ENCODE measurements around the gene ALAS2. TPM values are rescaled to one million over a fixed set of nuclear protein-coding genes. Genes with fewer than 3 reads are reported as not detected.

ALAS2 gene
- total and polyA plus RNA-seq, 2 experiments from 2014 or later: 0.23 TPM; not detected in 1

GRCh38 chrX:55056820-55057674 is 26.3 kb upstream of the ALAS2 start:
- H3K4me2 ChIP-seq: no peak overlapping the region
- Mint-ChIP-seq H3K4me1 (no peaks in the 10 kb centered on the region), H3K9me3 (peaks cover 13% of the 10 kb centered on the region), H3K27ac (no peak overlapping the region), H3K4me3 (no peak overlapping the region), H3K36me3 (ENCODE audit: low read depth) (no peaks in the 10 kb centered on the region), H3K27me3 (ENCODE audit: insufficient read depth, low read depth, poor library complexity) (no peaks in the 10 kb centered on the region)
- H3K9me2 ChIP-seq (ENCODE audit: insufficient read depth): no peaks in the 10 kb centered on the region
- no peaks in the 10 kb centered on the region for H3K79me2 ChIP-seq (replicated peaks; ENCODE audit: insufficient read depth)
- no peak overlapping the region for H3K27ac ChIP-seq (ENCODE audit: low read depth)
- no peaks in the 10 kb centered on the region for H3F3A ChIP-seq (replicated peaks; ENCODE audit: low read depth)
- no peak for DNase-seq (ENCODE audit: low spot score)
- H3K4me1 ChIP-seq (ENCODE audit: insufficient read depth): no peaks in the 10 kb centered on the region
- ATAC-seq: no peak
- no peaks in the 10 kb centered on the region for H3K27me3 ChIP-seq (ENCODE audit: insufficient read depth)
- TF ChIP-seq NANOG (IDR thresholded peaks at IDR 0.05; ENCODE audit: borderline replicate concordance): no peak
- no peak for TF ChIP-seq POLR2AphosphoS5 (IDR thresholded peaks at IDR 0.05; ENCODE audit: low read depth)
- no peak for TF ChIP-seq STAT1 (IDR thresholded peaks at IDR 0.05; ENCODE audit: unreplicated experiment)
- no peak for TF ChIP-seq ETS1 (IDR thresholded peaks at IDR 0.05)
- no peak for TF ChIP-seq EZH2phosphoT487 (IDR thresholded peaks at IDR 0.05; ENCODE audit: unreplicated experiment)
- no peak for TF ChIP-seq CREB1 (CRISPR knock-in tag; IDR thresholded peaks at IDR 0.05; ENCODE audit: low read depth)
- no peak for TF ChIP-seq JUNB (IDR thresholded peaks at IDR 0.05; ENCODE audit: unreplicated experiment)
- no peak for TF ChIP-seq EZH2 (IDR thresholded peaks at IDR 0.05; ENCODE audit: low read depth, unreplicated experiment)
- TF ChIP-seq ZNF114 (CRISPR knock-in tag; IDR thresholded peaks at IDR 0.05): no peak
- TF ChIP-seq REST (IDR thresholded peaks at IDR 0.05; ENCODE audit: unreplicated experiment): no peak
- TF ChIP-seq, protein P1, sequence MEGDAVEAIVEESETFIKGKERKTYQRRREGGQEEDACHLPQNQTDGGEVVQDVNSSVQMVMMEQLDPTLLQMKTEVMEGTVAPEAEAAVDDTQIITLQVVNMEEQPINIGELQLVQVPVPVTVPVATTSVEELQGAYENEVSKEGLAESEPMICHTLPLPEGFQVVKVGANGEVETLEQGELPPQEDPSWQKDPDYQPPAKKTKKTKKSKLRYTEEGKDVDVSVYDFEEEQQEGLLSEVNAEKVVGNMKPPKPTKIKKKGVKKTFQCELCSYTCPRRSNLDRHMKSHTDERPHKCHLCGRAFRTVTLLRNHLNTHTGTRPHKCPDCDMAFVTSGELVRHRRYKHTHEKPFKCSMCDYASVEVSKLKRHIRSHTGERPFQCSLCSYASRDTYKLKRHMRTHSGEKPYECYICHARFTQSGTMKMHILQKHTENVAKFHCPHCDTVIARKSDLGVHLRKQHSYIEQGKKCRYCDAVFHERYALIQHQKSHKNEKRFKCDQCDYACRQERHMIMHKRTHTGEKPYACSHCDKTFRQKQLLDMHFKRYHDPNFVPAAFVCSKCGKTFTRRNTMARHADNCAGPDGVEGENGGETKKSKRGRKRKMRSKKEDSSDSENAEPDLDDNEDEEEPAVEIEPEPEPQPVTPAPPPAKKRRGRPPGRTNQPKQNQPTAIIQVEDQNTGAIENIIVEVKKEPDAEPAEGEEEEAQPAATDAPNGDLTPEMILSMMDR (conservative IDR thresholded peaks at IDR 0.05; ENCODE audit: low read depth in 2 of 2): no peak
- no peak for TF ChIP-seq ZNF462 (CRISPR knock-in tag; IDR thresholded peaks at IDR 0.05)
- no peak for TF ChIP-seq ZNF331 (CRISPR knock-in tag; IDR thresholded peaks at IDR 0.05; ENCODE audit: low read depth)
- no peak overlapping the region for H2AFZ ChIP-seq
- no peaks in the 10 kb centered on the region for H4K20me1 ChIP-seq (replicated peaks; ENCODE audit: insufficient read depth)
- H3K4me3 ChIP-seq: no peak overlapping the region
- no peaks in the 10 kb centered on the region for H3K36me3 ChIP-seq (ENCODE audit: insufficient read depth)
